ENCODE measurements around the gene PLEKHA3.
"Not testable (repeated sequence)": the region's sequence is repeated elsewhere in the genome, so short reads cannot be mapped to it uniquely, and the experiment has no call there.

PLEKHA3 gene

DNA sequence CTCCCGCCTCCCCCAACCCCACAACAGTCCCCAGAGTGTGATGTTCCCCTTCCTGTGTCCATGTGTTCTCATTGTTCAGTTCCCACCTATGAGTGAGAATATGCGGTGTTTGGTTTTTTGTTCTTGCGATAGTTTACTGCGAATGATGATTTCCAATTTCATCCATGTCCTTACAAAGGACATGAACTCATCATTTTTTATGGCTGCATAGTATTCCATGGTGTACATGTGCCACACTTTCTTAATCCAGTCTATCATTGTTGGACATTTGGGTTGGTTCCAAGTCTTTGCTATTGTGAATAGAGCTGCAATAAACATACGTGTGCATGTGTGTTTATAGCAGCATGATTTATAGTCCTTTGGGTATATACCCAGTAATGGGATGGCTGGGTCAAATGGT is 44.8 kb downstream of the PLEKHA3 start:
- not testable (repeated sequence) for DNase-seq (ENCODE audit: low spot score)

GRCh38 chr2:178525460-178525859 is 45.2 kb downstream of the PLEKHA3 start:
- not testable (repeated sequence) for DNase-seq (ENCODE audit: low spot score)

DNA sequence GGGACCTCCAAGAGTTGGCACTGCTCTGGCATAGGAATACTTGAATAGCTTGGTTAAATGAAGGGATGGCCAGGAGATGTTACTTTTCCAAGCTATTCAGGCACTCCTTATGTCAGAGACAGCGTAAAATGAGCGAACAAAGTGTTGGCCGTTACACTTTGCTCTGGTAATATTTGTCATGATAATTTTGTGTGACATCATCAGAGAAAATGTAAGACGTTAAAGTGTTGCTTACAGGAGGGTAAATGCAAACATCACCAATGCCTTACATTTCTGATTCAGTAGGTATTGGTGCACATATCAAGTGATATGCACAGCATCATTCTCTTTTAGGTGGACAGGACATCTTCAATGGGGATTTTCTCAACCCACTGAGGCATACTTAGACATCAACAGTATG is 46.0 kb downstream of the PLEKHA3 start:
- no peak for DNase-seq (ENCODE audit: low spot score)

DNA sequence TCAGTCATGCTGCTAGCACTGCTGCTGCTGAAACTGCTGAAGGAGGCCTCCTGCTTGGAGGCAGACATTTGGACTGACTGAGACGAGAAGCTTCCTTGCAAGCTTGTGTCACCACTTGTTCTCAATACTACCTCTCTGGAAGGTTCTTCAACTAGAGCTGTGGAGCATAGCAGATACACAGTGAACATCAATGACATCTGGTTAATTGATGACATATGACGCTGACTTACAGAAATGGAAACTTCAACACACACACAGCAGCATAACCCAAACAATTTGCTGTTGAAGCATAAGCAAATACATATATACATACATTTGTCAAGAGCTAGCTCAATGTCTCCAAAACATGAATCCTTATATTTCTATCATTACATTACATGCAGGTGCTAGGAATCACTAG is 47.3 kb downstream of the PLEKHA3 start:
- DNase-seq (ENCODE audit: low spot score): no peak

GRCh38 chr2:178528647-178529046 is 48.4 kb downstream of the PLEKHA3 start:
- no peak for DNase-seq (ENCODE audit: low spot score)

DNA sequence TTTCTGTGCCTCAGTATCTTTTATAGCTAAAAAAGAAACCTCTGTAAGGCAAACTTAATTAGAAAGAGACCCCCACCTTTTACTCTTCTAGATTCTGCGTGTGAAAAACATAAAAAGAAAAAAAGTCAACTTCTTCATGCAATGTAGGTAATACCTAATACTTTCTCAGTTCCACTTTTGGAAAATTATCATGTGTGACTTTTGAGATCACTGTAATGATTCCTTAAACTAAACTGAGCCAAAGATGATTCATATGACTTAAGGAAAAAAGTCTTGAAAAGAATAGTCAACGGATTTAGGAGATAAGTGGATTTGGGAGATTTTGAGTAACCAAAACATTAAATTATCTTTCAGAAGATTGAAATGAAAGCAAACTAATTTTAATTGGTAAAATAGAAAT is 48.9 kb downstream of the PLEKHA3 start:
- DNase-seq (ENCODE audit: low spot score): no peak

GRCh38 chr2:178530131-178530530 is 49.9 kb downstream of the PLEKHA3 start:
- DNase-seq (ENCODE audit: low spot score): no peak

GRCh38 chr2:178530625-178531142 is 50.4 kb downstream of the PLEKHA3 start:
- DNase-seq (ENCODE audit: low spot score): no peak

DNA sequence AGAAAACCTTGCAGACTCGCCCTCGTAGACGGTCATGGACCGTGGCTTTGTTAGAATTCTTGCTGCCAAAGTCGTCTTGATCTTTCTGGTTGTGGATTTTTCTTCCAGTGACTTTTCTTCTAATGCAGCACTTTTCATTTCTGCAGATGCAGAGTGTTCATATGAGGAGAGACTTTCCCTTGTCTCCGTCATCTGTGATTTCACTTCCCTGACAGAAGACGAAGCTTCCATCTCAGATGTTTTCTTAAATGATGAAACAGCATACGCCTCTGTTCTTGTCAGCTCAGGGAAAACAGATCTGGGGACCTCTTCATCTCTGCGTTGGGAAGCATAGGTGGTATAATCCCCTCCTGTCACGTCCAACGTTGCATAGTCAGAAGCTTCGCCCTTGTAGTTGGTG is 50.9 kb downstream of the PLEKHA3 start:
- DNase-seq (ENCODE audit: low spot score): no peak

GRCh38 chr2:178536037-178536436 is 55.8 kb downstream of the PLEKHA3 start:
- no peak for DNase-seq (ENCODE audit: low spot score)

DNA sequence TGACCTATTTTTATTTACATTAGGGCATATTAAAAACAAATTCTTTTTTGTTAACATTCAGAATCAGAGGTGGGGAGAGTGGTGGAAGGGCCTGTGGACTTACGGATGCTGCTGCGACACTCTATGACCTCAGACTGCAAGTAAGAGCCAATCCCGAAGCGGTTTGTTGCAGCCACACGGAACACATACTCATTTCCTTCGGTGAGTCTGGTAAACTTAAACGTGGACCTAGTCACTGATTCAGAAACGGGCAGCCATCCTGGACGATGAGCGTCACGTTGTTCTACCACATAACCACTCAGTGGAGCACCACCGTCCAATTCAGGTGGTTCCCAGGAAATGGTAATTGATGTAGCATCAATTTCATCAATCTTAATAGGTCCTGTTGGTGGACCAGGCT is 61.9 kb downstream of the PLEKHA3 start:
- DNase-seq (ENCODE audit: low spot score): no peak

DNA sequence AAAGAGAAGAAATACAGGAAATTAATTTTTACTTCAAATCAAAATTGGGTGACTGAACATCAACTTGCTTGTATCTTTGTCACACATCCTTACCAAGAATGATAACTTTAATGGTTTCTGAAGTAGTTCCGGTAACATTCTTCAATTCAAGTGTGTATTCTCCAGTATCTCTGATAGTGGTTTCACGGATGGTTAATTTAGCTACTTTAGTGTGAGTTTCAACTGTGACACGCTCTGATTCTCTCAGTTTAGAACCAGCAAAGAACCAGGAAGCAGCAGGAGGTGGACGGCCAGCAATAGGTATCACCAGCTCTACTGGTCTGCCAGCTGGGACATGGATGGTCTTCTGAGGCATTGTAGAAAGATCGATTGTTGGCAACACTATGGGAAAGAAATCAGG is 62.3 kb downstream of the PLEKHA3 start:
- no peak for DNase-seq (ENCODE audit: low spot score)

GRCh38 chr2:178550352-178550751 is 70.1 kb downstream of the PLEKHA3 start:
- no peak for DNase-seq (ENCODE audit: low spot score)

DNA sequence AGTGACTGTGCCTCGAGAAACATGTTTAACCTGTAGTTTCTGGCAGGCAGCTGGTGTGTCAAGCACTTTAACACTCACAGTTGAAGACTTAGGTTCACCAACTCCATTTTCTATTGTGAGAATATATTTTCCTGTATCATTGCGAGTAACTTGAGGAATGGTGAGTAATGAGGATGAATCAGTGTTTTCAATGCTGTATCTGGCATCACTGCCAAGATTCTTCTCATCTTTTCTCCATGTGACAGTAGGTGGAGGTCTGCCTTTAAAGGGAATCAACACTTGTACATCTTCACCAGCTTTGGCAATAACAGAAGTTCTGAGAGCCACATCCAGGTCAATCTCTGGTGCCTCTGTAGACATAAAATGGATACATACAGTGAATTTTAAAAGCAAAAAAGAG is 72.8 kb downstream of the PLEKHA3 start:
- DNase-seq (ENCODE audit: low spot score): peak; percentile 35
